Measurements from ENCODE around the gene PTCH2.

PTCH2 gene

DNA sequence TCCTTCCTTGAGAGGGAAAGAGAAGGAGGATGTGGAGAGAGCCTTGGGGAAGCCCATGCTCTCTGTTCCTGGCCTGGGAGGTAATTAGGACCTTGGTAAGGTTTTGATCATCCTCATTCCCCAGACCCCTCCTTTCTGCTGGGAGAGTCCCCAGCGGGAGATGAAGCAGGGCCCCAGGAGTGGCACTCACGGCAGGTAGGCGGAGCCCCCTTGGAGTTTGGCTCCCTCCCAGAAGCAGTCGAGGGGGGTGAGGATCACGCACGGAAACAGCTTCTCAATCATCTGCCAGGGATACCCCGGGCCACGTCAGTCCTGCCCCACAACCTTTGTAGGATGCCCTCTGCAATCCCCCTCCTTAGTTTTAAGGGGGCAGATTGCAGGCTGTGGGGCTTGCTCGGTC, 11.5 kb downstream of the PTCH2 start:
- no peak overlapping the region for H3K4me3 ChIP-seq (replicated peaks; ENCODE audit: low read depth, low read length)
- no peak for DNase-seq (ENCODE audit: extremely low read depth, low read depth)
- TF ChIP-seq, protein P1, sequence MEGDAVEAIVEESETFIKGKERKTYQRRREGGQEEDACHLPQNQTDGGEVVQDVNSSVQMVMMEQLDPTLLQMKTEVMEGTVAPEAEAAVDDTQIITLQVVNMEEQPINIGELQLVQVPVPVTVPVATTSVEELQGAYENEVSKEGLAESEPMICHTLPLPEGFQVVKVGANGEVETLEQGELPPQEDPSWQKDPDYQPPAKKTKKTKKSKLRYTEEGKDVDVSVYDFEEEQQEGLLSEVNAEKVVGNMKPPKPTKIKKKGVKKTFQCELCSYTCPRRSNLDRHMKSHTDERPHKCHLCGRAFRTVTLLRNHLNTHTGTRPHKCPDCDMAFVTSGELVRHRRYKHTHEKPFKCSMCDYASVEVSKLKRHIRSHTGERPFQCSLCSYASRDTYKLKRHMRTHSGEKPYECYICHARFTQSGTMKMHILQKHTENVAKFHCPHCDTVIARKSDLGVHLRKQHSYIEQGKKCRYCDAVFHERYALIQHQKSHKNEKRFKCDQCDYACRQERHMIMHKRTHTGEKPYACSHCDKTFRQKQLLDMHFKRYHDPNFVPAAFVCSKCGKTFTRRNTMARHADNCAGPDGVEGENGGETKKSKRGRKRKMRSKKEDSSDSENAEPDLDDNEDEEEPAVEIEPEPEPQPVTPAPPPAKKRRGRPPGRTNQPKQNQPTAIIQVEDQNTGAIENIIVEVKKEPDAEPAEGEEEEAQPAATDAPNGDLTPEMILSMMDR (IDR thresholded peaks at IDR 0.05; ENCODE audit: low read depth, low read length, missing control alignments) = no peak

DNA sequence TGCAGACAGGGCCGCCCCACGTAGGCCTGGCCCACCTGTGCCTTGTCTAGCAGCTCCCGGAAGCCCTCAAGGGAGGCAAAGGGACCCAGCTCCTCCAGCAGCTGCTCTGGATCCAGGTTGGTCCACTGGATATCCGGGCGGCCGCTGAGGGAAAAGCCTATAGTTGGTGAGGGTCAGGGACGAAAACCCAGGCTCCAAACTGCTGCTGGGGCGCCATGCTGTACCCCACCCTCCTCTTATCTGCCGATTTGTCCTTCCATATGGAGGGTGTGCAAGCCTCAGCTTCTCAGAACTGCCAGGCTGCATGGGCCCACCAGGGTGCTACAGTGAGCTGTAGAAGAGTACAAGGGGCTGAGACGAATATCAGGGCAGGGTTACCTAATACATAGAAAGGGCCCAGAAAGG, 12.2 kb downstream of the PTCH2 start:
- TF ChIP-seq, protein P1 (IDR thresholded peaks at IDR 0.05; ENCODE audit: low read depth, low read length, missing control alignments) = no peak
- DNase-seq (ENCODE audit: extremely low read depth, low read depth) = no peak
- H3K4me3 ChIP-seq (replicated peaks; ENCODE audit: low read depth, low read length) = no peak overlapping the region

DNA sequence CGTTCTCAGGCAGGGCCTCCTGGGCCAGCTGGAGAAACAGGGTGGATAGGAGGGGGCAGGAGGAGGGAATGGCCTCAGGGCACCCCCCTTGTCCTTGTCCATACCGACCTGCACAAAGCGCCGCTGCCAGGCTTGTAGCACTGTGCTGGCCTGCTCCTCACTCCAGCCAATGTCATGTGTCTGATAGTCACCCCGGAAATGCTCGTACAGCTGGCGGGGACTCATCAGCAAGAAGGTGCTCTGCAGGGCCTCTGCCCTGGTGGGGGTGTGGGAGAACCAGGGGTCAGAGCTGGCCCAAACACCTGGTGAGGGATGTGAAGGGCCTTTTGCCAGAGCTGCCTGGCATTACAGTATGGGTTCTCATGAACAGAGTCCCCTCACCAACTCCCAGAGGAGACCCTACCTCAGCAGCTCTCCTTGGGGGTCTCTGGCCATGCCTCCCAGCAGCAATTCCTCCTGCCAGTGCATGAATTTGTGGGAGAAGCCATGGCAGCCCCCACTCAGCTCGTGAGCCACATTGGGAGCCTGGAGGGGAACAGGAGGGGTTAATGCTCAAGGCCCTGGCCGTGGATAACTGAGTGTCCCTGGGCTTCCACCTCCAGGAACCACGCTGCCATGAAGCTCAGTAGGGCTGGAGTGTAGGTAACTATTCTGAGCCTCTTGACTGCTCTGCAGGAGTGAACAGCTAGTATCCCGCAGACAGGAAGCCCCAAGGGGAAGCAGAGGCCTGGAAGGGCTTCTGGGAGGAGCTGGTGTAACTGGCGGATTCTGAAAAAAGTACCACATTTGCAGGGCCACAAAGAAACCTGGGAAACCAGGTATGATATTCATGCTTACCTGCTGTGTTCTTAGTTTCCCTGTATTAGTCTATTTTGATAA, 13.3 kb downstream of the PTCH2 start:
- TF ChIP-seq, protein P1 (IDR thresholded peaks at IDR 0.05; ENCODE audit: low read depth, low read length, missing control alignments) = no peak
- DNase-seq (ENCODE audit: extremely low read depth, low read depth) = no peak

DNA sequence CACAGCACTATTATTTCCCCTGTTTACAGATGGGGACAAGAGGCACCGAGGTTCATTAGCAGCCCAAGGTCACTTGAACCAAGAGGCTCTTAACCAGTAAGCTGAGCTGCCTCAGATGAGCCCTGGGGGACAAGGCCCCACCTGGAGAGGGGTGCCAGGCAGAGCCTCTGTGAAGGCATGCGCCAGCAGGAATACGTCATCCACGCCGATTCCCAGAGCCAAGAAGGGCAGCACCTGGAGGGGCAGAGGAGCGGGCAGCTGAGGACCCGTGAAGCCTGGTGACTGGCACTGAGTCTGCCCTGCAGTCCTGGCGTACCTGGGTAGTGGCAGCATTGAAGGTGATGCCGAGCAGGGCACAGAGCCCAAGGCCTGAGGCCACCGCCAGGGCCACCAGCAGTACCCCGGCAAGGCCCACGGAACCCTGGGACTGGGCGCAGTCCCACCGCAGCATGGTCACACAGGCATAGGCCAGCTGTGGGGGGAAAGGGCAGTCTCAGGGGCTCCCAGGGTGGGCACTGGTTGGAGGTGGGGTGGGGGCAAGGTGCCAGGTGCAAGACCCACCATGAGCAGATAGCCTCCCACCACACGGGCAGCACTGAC, 14.1 kb downstream of the PTCH2 start:
- no peak overlapping the region for H3K4me3 ChIP-seq (replicated peaks; ENCODE audit: low read depth, low read length)
- TF ChIP-seq, protein P1 (IDR thresholded peaks at IDR 0.05; ENCODE audit: low read depth, low read length, missing control alignments) = no peak
- no peak for DNase-seq (ENCODE audit: extremely low read depth, low read depth)

More for the DNA sequence above, 13.3 kb downstream of the PTCH2 start:
- no peak overlapping the region for H3K4me3 ChIP-seq (replicated peaks; ENCODE audit: low read depth, low read length)

DNA sequence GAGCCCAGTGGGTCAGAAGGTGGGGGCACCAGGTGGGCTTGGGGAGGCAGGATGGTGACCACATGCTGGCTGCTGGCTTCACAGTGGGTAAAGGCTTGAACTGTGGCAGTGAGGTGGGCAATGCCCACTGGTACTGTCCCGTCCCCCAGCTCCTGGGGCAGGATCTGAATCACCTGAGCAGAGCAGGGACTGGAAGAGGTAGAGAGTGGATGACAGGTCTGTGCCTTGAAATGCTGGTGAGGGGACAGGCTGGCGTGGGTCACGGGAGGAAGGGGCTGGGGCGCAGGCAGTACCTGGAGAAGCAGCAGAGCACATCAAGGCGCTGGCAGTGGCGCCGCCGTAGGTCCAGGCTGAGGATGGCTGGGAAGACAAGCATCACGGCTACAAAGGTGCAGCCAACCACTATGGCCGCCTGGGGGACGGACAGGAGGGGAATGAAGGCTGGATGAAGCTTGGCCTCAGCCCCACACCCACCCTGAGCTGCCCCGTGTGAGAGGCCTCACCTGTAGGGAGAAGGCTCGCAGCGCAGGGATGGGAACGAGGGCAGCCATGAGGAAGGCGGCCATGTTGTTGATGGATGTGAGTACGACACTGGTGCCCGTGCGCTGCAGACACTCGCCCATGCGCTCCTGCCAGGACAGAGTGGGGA, 14.9 kb downstream of the PTCH2 start:
- no peak overlapping the region for H3K4me3 ChIP-seq (replicated peaks; ENCODE audit: low read depth, low read length)
- TF ChIP-seq, protein P1 (IDR thresholded peaks at IDR 0.05; ENCODE audit: low read depth, low read length, missing control alignments) = no peak
- no peak for DNase-seq (ENCODE audit: extremely low read depth, low read depth)

DNA sequence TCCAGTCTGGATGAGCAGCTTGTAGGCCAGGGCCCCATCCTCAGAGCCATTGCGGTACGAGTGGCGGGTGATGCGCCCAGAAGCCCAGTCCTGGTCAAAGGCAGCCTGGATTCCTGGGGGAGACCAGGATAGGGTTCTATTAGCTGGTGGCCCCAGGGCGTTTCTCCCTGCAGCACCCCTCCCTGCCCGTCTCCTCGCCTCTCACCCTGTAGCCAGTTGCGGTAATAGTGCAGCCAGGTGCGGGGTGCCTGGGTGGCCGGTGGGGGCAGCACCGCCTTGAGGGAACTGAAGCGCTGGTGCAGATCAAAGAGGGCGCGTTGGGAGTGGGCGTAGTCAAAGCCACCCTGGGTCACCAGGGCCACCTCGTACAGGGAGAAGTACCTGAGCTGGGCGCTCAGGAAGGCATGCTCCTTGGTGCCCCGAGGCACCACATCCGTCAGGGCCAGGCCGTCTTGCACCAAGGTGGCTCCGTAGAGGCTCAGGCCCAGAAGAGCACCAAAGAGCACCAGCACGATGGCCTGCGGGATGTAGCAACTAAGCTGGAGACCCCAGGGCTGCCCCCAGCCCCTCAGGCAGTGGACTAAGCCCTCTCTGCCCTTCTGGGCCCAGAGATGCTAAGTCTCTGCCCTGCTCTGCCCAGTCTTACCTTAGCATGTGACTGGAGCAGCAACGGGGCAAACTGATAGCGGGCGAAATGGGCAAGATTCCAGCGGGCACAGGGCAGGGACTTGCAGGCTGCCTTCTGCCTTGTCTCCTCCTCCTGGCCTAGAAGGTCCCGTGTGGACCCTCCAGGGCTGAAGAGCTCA, 15.7 kb downstream of the PTCH2 start:
- TF ChIP-seq, protein P1 (IDR thresholded peaks at IDR 0.05; ENCODE audit: low read depth, low read length, missing control alignments) = no peak
- H3K4me3 ChIP-seq (replicated peaks; ENCODE audit: low read depth, low read length) = no peak overlapping the region
- DNase-seq (ENCODE audit: extremely low read depth, low read depth) = no peak

Data from HFF-Myc (cell line).